DMS153 treated with DMSO at 0.1 percent for 48 hours (cell line): ENCODE measurements around the gene MGLL.

Source experiments
- DNase-seq: peaks from one replicate; lab custom pipeline; 2025; ENCODE audit not compliant: unreplicated experiment; lab: John Stamatoyannopoulos, UW

The MGLL gene

GRCh38 chr3:127743351-127744252 is 78.7 kb downstream of the MGLL start:
- no peak for DNase-seq

- no peak for DNase-seq
Measured at GRCh38 chr3:127742580-127742979, 79.7 kb downstream of the MGLL start.

DNA sequence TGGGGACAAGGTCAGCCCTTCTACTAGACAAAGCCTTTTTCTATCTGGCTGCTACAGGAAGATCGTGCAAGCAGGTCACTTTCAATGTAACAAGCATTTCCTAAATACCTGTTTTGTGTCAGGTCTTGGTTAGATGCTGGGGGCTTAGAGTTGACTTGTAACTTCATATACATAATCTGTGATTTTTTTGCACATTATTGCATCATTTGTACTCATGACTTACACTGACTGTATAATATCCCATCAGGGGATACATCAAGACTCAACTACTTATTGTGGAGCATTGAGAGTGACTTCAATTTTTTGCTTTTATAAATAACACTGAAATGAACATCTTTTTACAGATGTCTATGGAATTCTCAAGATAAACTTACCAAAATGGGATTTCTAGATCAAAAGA is 80.6 kb downstream of the MGLL start:
- no peak for DNase-seq

DNA sequence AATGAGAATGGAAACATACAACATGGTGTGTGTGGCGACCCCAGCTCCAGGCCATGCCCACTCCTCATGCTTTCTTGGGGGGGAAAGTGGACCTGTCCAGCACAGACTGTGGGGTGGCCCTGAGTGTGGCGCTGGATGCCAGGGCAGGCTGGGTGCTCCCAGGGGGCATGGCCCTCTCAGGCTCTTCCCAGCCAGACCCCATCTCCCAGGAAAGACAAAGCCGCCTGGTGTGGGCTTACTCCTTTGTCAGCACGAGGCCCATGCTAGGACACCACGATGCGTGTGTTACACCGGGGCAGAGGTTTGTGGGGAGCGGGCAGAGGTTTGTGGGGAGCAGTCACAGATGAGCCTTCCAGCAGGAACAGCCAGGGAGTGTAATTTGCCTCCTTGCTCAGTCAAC is 81.1 kb downstream of the MGLL start:
- DNase-seq: no peak

- no peak for DNase-seq
Measured at GRCh38 chr3:127740136-127740915, 82.0 kb downstream of the MGLL start.

DNA sequence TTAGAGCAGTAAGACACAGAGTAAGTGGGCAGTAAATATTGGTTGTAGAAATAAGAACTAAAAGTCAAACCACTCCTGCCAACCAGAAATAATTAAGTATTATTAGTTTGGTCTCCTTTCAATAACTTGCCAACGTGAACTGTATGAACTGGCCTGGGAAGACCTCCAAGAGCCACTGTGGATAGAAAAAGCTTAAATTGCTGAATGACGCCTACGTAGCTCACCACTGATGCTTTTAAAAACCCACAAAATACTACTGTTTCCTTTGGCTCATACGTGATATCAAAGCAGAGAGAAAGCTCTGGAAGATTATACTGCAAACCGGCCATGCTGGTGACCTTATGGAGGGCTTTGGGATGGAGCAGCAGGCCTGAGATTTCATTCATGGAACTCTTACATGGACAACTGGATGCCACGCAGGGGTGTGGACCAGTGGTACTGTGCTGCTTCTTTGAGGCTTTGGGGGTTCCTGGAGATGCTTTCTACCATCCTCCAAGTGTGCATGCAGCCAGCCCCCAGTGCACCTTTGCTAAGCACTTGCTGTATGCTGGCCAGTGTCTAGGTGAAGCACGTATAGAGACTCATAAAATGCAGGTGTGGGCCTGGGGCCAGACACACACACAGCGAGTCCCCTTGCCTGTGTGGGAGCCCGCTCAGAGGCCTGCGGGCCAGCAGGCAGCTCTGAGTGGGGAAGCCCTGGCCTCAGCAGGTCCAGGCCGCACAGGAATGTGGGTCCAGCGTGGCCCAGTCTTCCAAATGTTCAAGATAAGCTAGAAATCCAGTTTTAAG is 82.8 kb downstream of the MGLL start:
- no peak for DNase-seq

DNA sequence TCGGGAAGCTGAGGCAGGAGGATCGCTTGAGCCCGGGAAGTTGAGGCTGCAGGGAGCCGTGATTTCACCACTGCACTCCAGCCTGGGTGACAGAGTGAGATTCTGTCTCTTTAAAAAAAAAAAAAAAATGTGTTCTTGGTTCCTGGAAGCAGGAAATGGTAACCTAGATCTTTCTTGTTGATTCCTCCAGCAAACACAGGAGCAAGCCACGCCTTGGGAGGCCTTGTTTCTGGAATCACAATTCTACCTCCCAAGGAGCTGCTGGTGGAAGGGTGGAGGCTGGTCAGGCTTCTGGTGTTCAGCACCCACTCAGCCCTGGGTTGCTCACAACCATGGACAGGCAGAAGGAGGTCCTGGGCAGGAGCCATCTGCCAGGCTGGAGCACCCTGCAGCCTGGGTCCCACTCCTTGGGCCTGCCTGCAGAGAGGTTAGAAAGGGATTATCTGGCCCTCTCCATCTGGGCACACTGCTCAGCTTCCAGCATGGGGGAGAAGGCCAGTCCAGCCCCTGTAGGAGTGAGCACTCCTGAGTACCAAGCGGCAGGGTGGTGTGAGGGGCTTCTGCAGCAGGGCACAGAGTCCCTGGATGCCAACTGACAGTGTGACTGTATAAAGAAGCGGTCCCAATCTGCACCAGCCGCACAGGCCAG is 84.0 kb downstream of the MGLL start:
- DNase-seq: no peak

- no peak for DNase-seq
Measured at GRCh38 chr3:127736801-127737539, 85.3 kb downstream of the MGLL start.

DNA sequence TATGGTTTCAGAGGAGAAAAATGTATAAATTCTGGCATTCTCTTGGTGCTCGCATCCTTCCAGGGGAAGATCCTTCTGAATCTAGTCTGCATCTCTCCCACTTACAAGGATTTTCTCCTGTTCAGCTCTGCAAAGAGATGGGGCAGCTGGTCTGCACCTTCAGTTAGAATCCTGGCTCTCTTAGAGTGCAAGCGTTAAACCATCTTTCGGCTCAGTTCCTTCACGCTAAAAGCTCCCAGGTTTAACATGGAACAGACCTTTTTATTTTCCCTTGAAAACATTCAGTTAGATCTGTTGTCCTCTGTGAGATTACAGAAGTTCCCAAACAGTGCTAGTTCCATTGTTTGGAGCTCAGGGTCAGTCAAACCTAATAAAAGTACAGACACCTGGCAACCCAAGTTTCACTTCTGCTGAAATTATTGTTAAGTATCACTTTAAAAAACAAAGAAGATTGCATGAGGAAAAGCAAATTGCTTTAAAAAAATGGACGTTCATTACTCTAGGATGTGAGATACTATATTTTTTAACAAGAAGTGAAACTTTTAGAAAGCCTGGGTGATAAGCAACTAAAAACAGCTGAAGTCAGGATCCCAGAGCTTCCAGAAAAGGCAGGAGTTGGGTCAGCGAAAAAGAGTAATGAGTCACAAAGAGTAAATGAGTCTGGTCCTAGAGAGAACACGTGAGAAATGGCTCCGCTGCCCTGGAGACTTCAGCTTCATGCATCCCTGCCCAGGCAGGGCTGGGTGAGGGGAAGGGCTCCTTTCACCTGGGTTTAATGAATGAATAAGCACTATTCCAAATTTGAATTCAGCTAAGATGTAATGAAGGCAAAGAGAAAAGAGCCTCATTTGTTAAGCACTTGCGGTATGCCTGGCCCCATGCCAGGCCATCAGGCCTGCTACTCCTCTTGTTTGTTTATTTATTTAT is 86.3 kb downstream of the MGLL start:
- DNase-seq: no peak

DNA sequence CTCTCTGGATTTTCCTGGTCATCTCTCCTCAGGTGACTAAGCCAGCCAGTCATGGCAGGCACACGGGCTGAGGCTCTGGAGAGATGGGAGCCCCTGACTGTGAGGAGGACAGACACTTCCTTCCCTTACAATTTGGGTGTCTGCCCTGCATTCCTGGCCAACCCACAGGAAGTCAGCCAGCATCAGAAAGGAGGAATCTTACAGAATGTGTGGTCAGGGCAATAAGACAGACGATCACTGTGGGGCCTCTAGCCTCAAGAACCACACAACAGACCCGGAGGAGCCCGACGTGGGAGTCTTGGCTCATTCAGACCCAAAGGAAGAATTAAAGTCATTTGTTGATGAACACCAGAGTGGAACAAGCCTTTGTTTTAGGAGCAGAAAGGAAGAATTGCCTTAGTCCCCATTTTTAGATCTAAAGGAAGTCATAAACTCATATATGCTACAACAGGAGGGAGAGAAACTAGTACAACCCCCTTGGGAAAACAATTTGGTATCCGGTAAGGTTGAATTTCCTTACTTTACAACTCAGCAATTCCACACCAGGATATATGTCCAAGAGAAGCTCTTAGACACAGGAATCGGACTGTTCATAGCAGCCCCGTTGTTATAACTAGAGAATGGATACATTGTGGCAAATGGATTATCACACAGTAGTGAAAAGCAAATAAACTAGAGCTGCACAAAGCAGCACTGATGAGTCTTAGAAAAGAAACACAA is 87.4 kb downstream of the MGLL start:
- DNase-seq: no peak

- DNase-seq: no peak
Measured at GRCh38 chr3:127734181-127734720, 88.1 kb downstream of the MGLL start.

DNA sequence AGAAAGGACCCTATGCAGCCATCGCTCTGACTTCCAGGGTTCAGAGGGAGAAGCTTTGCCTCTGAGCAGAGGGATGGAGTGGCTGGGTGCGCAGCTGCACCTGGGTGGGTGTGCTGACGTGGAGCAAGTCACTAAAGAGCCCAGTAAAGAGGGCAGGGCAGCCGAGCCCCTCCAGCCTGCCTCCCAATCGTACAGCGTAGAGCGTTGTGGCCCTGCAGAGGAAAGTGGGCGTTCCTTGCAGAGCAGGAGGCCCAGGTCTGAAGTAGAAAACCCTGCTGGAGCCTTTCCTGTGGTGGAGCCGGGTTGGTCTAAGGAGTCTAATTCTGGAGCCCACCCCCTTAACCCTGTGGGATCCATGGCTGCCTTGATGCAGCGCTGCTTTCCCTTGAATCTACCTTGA is 88.5 kb downstream of the MGLL start:
- no peak for DNase-seq

GRCh38 chr3:127732879-127733350 is 89.4 kb downstream of the MGLL start:
- no peak for DNase-seq

GRCh38 chr3:127732303-127732702 is 90.0 kb downstream of the MGLL start:
- no peak for DNase-seq

DNA sequence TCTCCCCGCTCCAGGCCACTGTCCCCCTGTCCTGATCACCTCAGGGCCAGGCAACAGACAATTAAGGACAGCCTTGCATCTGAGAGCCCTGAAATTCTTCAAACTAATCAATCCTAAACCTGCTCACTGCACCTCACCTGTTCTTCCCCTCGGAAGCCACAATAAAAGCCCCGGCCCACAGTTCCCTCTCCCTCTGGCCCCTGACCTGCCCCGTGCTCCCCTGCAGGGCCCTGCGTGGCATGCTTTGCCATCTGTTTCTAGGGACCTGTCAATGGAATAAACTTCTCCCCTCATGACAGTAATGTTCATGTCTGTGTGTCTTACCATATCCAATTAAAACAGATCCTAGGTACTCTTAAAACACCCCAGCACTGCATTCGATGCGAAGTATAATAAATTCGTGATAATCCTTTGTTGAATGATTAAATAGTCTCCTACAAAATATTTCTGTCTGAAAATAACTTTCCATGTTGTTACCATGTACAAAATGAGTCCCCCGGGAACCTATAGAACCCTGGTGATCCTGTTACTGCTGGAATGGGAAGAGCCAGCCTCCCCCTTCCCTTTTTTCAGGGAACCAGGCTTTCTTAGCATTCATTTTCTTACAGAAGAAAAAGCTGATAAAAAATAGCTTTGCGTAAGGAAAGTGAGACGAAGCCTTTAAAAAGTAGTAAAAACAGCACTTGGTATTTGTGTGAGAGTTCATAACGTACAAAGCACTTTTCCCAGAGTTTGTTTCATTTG is 90.6 kb downstream of the MGLL start:
- DNase-seq: no peak

GRCh38 chr3:127730666-127731295 is 91.5 kb downstream of the MGLL start:
- DNase-seq: no peak

- DNase-seq: no peak
Measured at GRCh38 chr3:127730171-127730570, 92.1 kb downstream of the MGLL start.
